Spleen (tissue), 7 donors: ENCODE data around the gene KLHL21.

Source experiments
- POLR2AphosphoS5 ChIP-seq, 3 donors: sonication (generic); formaldehyde crosslinking; IDR thresholded peaks; one replicate each; pipeline ENCODE4 v1.5.1; 2017; ENCODE audit warnings: antibody characterized with exemption in 3 of 3
- TF ChIP-seq, protein P1 (sequence below), 11 experiments: fragments of 200-600 bp in 7 of 11; fragments of 450-650 bp in 4 of 11; sonication (generic) in 4 of 11; IDR thresholded peaks in 8 of 11; conservative IDR thresholded peaks in 3 of 11; 1 replicate in 7 of 11; 2 replicates in 4 of 11; pipeline versions ENCODE4 v1.4.0 to v1.8.0; 2016 to 2021; ENCODE audit warnings: antibody characterized with exemption in 11 of 11, inconsistent platforms in 4 of 11, mild to moderate bottlenecking in 1 of 11
- donor health status: DM: no; HTN: no; CAD: no; lungs with moderate emphysema.
- donor health status: DM: no; HTN: no; CAD: no.
- donor health status: DM: no; HTN: no; CAD: no.

DNA sequence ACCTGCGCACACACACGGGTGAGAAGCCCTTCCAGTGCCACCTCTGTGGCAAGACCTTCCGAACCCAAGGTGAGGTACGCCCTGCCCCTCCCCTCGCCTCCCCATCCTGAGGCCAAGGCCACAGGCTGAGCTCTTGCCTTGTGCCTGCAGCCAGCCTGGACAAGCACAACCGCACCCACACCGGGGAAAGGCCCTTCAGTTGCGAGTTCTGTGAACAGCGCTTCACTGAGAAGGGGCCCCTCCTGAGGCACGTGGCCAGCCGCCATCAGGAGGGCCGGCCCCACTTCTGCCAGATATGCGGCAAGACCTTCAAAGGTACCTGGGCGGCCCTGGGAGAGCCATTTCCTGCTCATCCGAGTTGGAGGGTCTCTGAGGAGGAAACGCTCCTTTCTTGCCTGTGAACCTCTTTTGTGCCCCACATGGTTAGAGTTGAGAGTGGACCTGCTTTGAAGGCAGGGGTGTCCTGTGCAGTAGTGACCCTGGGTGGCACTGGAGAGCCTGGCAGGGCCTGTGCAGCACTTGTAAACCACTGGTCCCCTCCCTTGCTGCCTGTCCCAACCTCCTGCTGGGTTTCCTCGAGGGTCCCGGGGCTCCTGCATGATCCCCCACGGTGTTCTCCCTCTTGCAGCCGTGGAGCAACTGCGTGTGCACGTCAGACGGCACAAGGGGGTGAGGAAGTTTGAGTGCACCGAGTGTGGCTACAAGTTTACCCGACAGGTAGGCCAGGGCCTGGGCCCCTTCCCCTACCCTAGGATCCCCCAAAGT lies 14.4 kb downstream of the KLHL21 start:
- TF ChIP-seq, protein P1, sequence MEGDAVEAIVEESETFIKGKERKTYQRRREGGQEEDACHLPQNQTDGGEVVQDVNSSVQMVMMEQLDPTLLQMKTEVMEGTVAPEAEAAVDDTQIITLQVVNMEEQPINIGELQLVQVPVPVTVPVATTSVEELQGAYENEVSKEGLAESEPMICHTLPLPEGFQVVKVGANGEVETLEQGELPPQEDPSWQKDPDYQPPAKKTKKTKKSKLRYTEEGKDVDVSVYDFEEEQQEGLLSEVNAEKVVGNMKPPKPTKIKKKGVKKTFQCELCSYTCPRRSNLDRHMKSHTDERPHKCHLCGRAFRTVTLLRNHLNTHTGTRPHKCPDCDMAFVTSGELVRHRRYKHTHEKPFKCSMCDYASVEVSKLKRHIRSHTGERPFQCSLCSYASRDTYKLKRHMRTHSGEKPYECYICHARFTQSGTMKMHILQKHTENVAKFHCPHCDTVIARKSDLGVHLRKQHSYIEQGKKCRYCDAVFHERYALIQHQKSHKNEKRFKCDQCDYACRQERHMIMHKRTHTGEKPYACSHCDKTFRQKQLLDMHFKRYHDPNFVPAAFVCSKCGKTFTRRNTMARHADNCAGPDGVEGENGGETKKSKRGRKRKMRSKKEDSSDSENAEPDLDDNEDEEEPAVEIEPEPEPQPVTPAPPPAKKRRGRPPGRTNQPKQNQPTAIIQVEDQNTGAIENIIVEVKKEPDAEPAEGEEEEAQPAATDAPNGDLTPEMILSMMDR (IDR thresholded peaks at IDR 0.05 in 8 of 11, conservative IDR thresholded peaks at IDR 0.05 in 3 of 11), result no peak
- TF ChIP-seq POLR2AphosphoS5 (IDR thresholded peaks at IDR 0.05), result peak; percentile 15 to 71 (median 51)
